ENCODE data around the gene F5.

F5 gene

GRCh38 chr1:169588785-169589485 lies 2.7 kb upstream of the F5 start:
- in situ Hi-C loops (cut with MboI; ENCODE audit: low sequenced_read_pairs): no loop called here

DNA sequence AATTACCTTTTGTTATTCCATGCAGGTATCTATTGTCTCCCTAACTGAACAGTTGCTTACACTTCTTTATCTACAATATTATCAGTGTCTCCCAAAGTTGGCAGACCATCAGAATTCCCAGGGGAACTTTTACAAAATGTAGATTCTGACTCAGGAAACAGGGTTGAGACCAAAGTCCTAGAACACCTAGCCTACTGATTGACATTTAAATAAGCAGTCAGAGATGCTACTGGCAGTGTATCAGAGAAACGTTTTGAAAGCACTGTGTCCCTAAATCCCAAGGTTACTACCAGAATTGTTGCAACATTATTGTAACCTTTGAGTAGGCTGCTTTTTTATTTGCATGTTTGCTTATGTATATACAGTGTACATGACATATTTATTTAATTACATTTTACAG lies 1.8 kb upstream of the F5 start:
- in situ Hi-C loops (cut with MboI; ENCODE audit: low sequenced_read_pairs): no loop called here

DNA sequence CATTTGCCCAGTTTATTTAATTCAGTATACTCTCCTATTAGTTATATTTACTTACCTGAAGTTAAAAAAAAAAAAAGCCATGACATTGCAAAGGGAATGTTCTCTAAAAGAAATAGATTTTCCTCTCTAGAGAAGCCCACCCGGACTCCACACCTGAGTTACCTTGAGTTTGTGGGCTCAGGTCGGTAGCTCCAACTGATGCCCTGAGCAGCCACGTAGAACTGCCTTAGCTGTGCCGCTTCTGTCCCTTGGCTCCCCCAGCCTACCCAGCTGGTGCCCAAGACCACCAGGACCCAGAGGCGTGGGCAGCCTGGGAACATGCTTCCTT lies 250 bp downstream of the F5 start:
- in situ Hi-C loops (cut with MboI; ENCODE audit: low sequenced_read_pairs): no loop called here

GRCh38 chr1:169585181-169585580 lies 1.1 kb downstream of the F5 start:
- in situ Hi-C loops (cut with MboI; ENCODE audit: low sequenced_read_pairs): no loop called here

DNA sequence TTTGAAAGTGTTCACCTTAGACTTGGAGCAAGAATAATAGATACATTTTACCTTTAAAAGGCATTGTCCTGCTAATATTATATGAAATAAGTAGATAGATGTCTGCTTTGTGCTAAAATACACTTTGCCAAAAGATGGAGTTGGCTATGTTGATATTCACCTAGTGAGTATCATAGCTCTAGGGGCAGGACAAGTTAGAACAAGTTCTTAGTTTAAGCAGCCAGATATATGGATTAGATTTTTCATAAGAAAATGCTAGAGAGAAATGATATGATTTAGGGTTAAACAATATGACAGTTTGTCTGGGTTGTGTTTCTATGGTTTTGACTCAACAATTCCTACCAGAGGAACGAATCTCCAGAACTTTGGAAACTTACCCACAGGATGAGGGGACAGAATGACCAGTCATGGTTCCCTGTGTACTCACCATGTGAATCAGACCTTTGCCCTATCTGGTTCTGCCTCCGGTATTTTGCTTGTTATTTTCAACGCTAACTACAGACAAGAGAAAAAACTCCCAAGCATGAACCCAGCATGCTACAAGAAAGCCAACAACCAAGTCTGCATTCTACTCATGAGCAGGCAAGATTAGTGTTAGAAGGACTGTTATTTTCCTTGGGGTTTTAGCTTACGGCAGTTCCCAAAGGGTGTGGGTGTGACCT lies 1.7 kb downstream of the F5 start:
- in situ Hi-C loops (cut with MboI; ENCODE audit: low sequenced_read_pairs): no loop called here

DNA sequence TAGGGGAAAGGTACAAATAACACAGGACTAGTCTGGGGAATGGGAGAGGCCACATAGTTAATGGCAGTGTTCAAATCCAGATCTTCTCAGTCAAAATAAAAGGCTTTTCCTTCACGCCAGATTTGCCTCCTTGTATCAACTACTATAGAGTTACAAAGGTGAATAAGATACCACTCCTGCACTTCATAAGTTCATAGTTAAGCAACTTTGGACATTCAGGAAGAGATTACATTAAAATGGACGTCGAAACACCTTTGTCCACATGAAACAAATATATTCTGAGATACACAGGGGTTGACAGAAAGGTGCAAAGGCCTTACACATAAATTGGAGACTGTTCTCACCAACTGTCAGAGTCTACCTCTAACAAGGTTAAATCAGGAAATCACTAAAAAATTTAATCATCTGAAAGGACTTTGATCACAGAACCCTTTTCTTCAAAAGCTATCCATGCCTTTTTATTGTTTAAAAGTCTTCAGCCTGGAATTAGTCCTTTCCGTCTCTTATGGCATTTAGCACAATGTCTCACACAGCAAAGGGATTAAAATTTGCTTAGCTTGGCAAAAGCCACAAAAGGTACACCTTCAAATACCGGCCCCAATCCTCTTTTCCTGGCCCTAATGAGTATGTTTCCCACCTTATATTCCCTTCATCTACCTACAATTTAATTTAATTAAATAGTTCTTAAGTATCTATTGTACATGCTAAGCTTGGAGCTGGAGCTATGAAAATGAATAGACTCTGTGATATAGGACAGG lies 8.1 kb downstream of the F5 start:
- in situ Hi-C loops (cut with MboI; ENCODE audit: low sequenced_read_pairs): no loop called here

DNA sequence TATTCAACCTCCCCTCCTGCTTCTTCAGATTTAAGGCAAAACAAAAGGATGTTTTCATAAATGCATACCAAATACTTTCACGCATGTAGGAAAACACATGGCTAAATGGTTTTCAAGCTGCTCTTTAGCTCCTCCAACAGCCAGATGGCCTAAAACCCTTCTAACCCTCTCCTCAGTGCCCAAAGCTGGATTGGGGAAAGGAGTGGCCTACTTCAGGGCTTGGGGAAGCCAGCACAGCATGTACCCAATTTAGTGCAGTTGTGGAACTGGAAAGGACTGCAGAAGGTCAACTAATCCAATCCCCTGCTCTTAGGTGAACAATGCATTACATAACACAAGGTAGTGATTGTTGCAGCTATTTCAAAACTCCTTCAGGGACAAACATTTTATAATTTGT lies 9.3 kb downstream of the F5 start:
- in situ Hi-C loops (cut with MboI; ENCODE audit: low sequenced_read_pairs): no loop called here

DNA sequence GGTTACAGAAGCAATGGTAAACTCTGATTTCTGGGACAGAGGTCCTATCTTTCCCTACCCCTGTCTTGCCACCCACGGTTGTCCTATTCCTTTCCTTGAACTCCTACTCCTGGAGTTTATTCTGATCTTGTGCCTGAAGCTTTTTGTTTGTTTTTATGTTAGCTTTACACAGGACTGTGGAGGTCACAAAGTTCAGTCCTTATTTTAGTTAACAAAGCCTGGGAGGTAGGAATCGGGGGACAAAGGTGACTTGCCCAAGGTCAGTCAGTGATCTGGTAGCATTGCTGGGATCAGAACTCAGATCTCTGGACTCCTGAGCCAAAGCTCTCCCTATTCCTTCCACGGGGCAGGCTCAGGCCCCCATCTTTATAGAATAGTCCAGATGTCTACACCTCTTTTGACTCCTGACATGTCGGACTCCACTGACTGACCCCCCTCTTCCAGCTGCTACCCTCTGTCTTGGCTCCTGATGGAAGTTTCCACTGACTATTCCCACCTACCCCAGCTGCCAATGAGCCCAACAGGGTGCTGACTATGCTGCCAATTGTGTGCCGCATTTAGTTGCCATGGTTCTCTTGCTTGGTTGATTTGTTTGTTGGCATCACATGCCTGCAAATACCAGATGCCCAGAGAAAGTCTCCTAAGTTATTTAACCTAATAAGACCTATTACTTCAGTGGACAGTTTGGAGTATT lies 9.9 kb downstream of the F5 start:
- in situ Hi-C loops (cut with MboI; ENCODE audit: low sequenced_read_pairs): no loop called here

DNA sequence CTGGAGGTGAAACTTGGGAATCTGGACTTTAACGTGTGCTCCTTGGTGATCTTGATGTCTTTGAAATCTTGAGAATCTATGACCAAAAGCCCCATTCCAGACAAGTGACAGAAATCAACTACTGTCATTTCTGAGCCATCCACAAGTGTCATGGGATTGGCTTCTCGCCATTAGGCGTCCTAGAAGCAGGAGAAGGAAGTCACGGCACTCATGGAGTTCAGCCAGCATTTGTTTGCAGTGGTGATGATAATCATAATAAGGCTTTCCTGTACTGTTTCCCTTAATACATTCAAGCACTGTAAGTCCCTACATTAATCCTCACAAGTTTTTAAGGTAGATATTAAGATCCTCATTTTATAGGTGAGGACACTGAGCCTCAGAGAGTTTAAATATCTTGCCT lies 11.9 kb downstream of the F5 start:
- in situ Hi-C loops (cut with MboI; ENCODE audit: low sequenced_read_pairs): loop anchor here (25.0 kb wide), 1 partner anchor 238 kb away; no protein-coding TSS in a partner anchor

DNA sequence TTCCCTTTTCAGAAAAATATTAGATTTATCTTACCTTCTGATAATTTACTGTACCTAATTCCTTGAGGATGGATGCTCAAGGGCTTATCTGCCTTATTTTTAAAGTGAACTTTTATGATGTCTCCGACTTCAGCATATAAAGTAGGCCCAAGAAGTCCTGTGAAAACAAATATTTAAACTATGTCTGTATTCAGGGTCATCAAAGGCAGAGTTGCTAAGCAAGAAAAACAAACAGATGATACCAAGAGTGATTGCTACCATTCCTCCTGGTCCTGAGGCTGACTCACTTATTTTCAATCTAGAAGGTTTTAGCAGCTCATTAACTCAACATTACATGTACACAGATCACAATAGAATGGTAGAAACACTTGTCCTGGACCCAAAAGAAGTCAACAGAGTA lies 14.1 kb downstream of the F5 start:
- in situ Hi-C loops (cut with MboI; ENCODE audit: low sequenced_read_pairs): loop anchor here (25.0 kb wide), 1 partner anchor 240 kb away; no protein-coding TSS in a partner anchor

GRCh38 chr1:169571450-169571849 lies 14.8 kb downstream of the F5 start:
- in situ Hi-C loops (cut with MboI; ENCODE audit: low sequenced_read_pairs): loop anchor here (25.0 kb wide), 1 partner anchor 241 kb away; no protein-coding TSS in a partner anchor

DNA sequence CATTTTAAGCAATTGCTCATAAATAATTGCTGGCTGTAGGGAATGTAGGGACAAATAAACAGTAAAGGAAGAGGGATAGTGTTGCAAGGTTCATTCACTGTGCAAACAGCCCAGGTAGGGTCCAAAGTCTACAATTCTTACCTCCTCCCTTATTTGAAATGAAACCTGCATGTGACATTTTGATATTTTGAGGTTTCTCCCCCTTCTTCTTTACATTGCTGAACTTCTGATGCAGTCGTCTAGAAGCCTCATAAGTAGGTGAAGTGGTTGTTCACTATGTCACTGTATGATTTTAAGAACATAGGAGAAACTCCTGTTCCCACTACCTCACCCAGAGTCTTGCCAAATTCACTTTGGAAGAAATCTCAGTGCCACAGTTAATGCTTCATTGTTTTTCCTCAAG lies 16.1 kb downstream of the F5 start:
- in situ Hi-C loops (cut with MboI; ENCODE audit: low sequenced_read_pairs): loop anchor here (25.0 kb wide), 1 partner anchor 242 kb away; no protein-coding TSS in a partner anchor

DNA sequence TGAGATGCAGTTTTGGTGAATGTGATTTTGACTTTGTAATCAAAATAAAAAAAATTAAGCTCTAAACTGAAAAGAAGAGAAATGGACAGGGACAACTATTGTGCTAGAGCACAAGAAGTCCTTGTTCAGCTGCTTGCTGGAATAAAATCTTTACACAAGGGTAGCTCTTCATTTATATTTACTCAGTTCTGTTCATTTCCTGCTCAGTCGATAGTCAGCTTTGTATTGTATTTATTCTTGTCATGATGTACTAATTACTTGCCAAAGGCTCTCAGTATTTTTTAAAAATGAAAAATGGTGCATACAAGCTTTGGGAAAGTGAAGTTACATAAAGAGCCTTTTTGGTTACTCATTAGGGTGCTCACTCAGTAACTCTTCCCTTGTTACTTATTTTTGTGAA lies 17.8 kb downstream of the F5 start:
- in situ Hi-C loops (cut with MboI; ENCODE audit: low sequenced_read_pairs): loop anchor here (25.0 kb wide), 1 partner anchor 244 kb away; no protein-coding TSS in a partner anchor

- in situ Hi-C loops (cut with MboI; ENCODE audit: low sequenced_read_pairs): loop anchor here (25.0 kb wide), 1 partner anchor 247 kb away; no protein-coding TSS in a partner anchor
These were observed 20.7 kb downstream of the F5 start for GRCh38 chr1:169565335-169566271.

- in situ Hi-C loops (cut with MboI; ENCODE audit: low sequenced_read_pairs): loop anchor here (25.0 kb wide), 1 partner anchor 249 kb away; no protein-coding TSS in a partner anchor
These were observed 22.6 kb downstream of the F5 start for GRCh38 chr1:169563650-169564049.

- in situ Hi-C loops (cut with MboI; ENCODE audit: low sequenced_read_pairs): loop anchor here (25.0 kb wide), 1 partner anchor 249 kb away; no protein-coding TSS in a partner anchor
These were observed 23.2 kb downstream of the F5 start for GRCh38 chr1:169563019-169563615.

GRCh38 chr1:169561692-169562091 lies 24.6 kb downstream of the F5 start:
- in situ Hi-C loops (cut with MboI; ENCODE audit: low sequenced_read_pairs): loop anchor here (25.0 kb wide), 1 partner anchor 251 kb away; no protein-coding TSS in a partner anchor

DNA sequence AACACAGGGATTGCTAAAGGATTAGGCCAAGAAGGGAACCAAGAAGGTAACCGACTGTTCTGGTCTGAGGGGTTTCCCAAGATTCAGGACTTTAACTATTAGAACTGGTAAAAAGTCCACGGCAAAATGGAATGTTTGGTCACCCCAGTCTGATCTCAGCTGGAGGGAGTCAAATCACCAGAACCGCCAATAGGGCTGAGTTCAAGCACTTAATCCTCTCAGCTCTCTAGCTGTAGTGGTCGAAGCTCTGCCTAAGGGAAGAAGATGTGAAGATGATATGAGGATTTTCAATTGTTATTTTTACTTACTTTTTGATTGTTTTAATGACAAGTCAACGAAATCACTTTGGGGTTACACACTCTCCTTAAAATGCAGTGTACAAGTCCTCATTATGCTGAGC lies 29.1 kb downstream of the F5 start:
- in situ Hi-C loops (cut with MboI; ENCODE audit: low sequenced_read_pairs): loop anchor here (25.0 kb wide), 1 partner anchor 255 kb away; no protein-coding TSS in a partner anchor

- in situ Hi-C loops (cut with MboI; ENCODE audit: low sequenced_read_pairs): loop anchor here (25.0 kb wide), 1 partner anchor 262 kb away; no protein-coding TSS in a partner anchor
These were observed 36.0 kb downstream of the F5 start for GRCh38 chr1:169550294-169550693.

All from HL-60/S4 treated with phorbol 12-myristate 13-acetate at 8.2 ng/mL for 4 days and 3 days (cell line).